ENCODE results near the gene GOLGA8K. TPM values are rescaled to one million over a fixed set of nuclear protein-coding genes. Genes with fewer than 3 reads are reported as not detected.
A peak's percentile ranks its signal among the peaks of the same experiment; 100 is the strongest.
"Not testable (repeated sequence)": the region's sequence is repeated elsewhere in the genome, so short reads cannot be mapped to it uniquely, and the experiment has no call there.

The GOLGA8K gene
- total and polyA plus RNA-seq, 12 donors, result 0.10 to 1.8 (median 0.42) TPM; not detected in 2

DNA sequence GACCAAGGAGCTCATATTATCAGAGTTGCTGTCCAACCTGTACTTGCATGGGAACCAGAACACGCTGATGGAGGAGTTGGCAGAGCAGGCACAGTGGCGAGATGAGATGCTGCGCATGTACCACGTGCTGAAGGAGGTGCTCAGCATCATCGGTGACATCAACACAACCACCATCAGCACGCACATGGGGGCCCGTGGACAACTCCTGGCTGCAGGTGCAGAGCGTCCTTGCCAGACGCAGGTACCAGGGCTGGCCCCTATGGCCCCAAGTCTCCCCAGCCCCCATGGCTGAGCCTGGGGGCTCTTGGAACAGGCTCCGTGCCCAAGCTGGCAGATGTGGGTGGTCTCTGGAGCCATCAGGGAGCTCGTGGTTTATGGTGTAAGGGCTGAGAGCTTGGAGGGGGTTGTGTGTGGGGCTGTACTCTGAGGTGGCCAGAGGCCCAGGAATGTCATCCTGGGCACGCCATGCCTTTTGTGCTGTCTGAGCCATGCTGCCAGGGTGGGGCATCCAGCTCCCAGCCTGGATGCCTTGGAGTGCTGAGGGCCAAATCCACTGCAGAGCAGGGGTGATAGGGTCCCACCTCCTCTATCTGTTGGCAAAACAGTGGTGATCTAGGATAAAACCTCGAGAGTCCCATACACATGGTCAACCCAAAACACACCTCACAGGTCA lies 17.1 kb downstream of the GOLGA8K start:
- H3K9me3 ChIP-seq (replicated peaks in 1 of 3); H3K27ac ChIP-seq; H3K27me3 ChIP-seq; intact Hi-C loops (cut with DNase I); H3K4me1 ChIP-seq (replicated peaks in 1 of 2); DNase-seq; H3K4me3 ChIP-seq; H3K36me3 ChIP-seq (replicated peaks in 1 of 2): not testable (repeated sequence)
- WGBS, 4 donors, result 81 to 96% (median 90%) methylated on average over 5 to 8 of the region's 13 CpGs

- intact Hi-C loops (cut with DNase I); H3K9me3 ChIP-seq (replicated peaks in 1 of 3); H3K36me3 ChIP-seq (replicated peaks in 1 of 2); H3K27ac ChIP-seq; H3K4me1 ChIP-seq (replicated peaks in 1 of 2); H3K27me3 ChIP-seq; DNase-seq; H3K4me3 ChIP-seq: not testable (repeated sequence)
- WGBS, 4 donors, result 82% methylated on average over 1 of the region's 2 CpGs; no CpG with 5 or more reads in 3 of the 4 donors
Observed at GRCh38 chr15:32374185-32374584, 28.9 kb downstream of the GOLGA8K start.

DNA sequence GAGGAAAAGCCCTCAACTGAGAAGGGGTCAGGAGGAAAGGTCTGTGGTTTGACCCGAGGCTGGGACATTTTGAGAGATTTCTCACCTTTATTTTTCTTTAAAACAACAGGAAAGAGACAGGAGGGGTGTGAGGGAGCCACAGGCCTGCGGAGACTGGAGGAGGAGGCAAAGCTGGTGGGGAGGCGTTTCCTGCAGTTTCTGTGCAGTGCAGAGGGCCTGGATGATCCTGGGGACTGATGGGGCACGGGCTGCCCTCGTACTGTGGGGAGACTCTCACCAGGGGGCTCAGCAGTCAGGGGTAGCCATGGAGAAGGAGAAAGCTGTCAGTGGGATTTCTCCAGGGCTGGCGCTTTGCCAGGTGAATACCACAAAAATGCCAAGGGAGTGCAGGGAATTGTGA lies 29.4 kb downstream of the GOLGA8K start:
- H3K4me3 ChIP-seq; H3K4me1 ChIP-seq (replicated peaks in 1 of 2); H3K27me3 ChIP-seq; H3K9me3 ChIP-seq (replicated peaks in 1 of 3); H3K27ac ChIP-seq; DNase-seq; H3K36me3 ChIP-seq (replicated peaks in 1 of 2); intact Hi-C loops (cut with DNase I): not testable (repeated sequence)
- 27% methylated on average over 1 of the region's 6 CpGs; no CpG with 5 or more reads in 3 of the 4 donors for WGBS, 4 donors

DNA sequence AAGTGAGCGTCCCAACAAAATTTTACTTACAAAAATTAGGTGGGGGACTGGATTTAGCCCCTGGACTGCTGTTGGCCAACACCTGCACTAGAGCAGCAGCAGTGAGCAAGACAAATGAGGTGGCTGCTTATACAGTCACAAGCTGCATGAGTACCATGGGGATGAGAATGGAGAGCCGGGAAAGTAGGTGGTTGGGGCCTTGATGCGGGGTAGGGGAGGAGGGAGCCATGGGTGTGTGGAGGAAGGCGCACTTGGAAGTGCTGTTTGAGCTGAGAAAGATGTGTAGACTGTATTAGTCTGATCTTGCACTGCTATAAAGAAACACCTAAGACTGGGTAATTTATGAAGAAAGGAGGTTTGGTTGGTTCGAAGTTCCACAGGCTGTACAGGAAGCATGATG lies 31.0 kb downstream of the GOLGA8K start:
- H3K9me3 ChIP-seq (replicated peaks in 1 of 3); H3K36me3 ChIP-seq (replicated peaks in 1 of 2); H3K4me3 ChIP-seq; intact Hi-C loops (cut with DNase I); H3K27me3 ChIP-seq; H3K4me1 ChIP-seq (replicated peaks in 1 of 2); H3K27ac ChIP-seq; DNase-seq: not testable (repeated sequence)
- WGBS, 4 donors, result 85 to 99% (median 96%) methylated on average over 3 of the region's 5 CpGs

GRCh38 chr15:32370526-32370925 lies 32.6 kb downstream of the GOLGA8K start:
- intact Hi-C loops (cut with DNase I); DNase-seq; H3K36me3 ChIP-seq (replicated peaks in 1 of 2); H3K4me1 ChIP-seq (replicated peaks in 1 of 2); H3K4me3 ChIP-seq; H3K27me3 ChIP-seq; H3K9me3 ChIP-seq (replicated peaks in 1 of 3); H3K27ac ChIP-seq: not testable (repeated sequence)
- WGBS, 4 donors, result no CpG with 5 or more reads among the region's 9 CpGs

DNA sequence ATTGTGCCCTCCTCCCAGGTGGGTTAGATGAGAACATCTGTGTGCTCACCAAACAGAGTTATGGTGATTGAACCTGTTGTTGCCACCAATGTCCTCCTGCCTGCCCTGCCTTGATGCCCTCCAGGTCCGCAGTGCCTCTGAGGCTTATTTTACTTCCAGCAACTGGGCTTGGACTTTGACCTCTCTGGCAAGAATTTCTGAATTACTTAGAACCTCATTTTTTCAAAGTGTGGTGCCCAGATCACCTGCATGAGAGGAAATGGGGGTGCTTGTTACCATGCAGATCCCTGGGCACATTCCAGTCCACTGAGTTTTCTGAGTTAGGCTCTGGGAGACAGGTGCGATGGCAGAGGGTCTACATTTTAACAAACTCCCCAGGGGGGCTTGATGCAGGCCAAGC lies 33.0 kb downstream of the GOLGA8K start:
- H3K4me1 ChIP-seq (replicated peaks in 1 of 2); H3K36me3 ChIP-seq (replicated peaks in 1 of 2); H3K27me3 ChIP-seq; H3K9me3 ChIP-seq (replicated peaks in 1 of 3); H3K4me3 ChIP-seq; DNase-seq; H3K27ac ChIP-seq; intact Hi-C loops (cut with DNase I): not testable (repeated sequence)
- no CpG with 5 or more reads among the region's 2 CpGs for WGBS, 4 donors

DNA sequence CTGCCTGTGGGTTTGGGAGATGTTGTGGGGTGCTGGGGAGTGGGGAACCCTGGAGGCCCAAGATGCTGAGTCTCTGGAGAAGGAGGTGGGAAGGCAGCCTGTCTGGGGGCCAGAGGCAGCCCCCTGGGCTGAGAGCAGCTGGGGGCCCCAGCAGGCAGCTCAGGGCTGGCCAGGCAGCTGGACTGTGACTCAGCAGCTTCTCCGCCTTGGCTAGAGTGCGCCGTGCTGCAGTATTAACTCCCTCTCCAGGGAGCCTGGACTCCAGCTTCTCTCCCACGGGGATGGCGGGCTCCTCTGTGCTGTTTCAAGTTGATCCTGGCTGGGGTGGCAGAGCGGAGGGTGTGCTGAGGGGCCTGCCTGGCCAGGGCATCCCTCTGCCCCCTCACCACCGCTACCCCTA lies 36.6 kb downstream of the GOLGA8K start:
- H3K27me3 ChIP-seq; H3K4me3 ChIP-seq; H3K36me3 ChIP-seq (replicated peaks in 1 of 2); H3K27ac ChIP-seq; H3K4me1 ChIP-seq (replicated peaks in 1 of 2); intact Hi-C loops (cut with DNase I); DNase-seq; H3K9me3 ChIP-seq (replicated peaks in 1 of 3): not testable (repeated sequence)
- no CpG with 5 or more reads among the region's 7 CpGs for WGBS, 4 donors

DNA sequence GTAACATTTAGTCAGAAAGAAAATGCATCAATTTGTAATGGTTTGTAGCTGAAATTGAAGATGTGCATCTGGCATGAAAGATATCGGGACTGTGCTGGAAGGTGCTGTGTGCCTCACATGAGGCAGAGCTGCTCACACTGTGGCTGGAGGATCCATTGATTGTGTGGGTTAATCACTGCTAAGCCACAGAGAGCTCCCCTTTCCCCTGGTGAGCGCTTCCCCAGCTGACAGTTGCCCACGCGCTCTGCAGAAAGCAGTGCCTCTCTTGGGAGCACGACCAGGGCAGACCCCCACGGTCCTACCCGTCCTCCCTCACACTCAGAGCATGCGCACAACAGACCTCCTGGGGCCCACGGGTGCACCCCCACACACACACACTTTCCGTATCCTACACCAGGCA lies 37.1 kb downstream of the GOLGA8K start:
- H3K36me3 ChIP-seq (replicated peaks in 1 of 2); H3K4me1 ChIP-seq (replicated peaks in 1 of 2); intact Hi-C loops (cut with DNase I); DNase-seq; H3K9me3 ChIP-seq (replicated peaks in 1 of 3); H3K27ac ChIP-seq; H3K27me3 ChIP-seq; H3K4me3 ChIP-seq: not testable (repeated sequence)
- no CpG with 5 or more reads among the region's 10 CpGs for WGBS, 4 donors

- H3K9me3 ChIP-seq (replicated peaks in 1 of 3); H3K27ac ChIP-seq; H3K27me3 ChIP-seq; intact Hi-C loops (cut with DNase I); H3K4me3 ChIP-seq; H3K4me1 ChIP-seq (replicated peaks in 1 of 2); H3K36me3 ChIP-seq (replicated peaks in 1 of 2): not testable (repeated sequence)
- DNase-seq, result peak in 5 of 7 donors; percentile 10 to 55 (median 23)
- 6% methylated on average over 3 of the region's 16 CpGs; no CpG with 5 or more reads in 3 of the 4 donors for WGBS, 4 donors
Observed at GRCh38 chr15:32364944-32365343, 38.1 kb downstream of the GOLGA8K start.

DNA sequence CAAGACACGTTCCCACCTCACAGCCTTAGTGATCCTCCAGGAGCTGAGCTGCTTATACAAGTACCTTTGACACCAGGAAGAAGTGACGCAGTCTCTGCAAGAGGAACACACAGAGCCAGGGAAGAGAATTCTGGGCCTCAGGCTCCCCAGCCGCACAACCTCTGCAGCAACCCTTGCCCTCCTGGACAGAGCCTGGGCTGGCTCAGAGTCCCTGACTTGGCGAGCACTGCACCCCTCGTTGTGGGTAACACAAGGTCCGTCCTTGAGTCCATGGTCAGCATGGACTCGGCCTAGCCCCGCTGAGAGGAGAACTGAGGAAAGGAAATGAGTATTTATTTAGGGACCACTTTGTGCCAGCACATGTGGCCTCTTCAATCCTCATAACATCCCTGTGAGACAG lies 39.6 kb downstream of the GOLGA8K start:
- intact Hi-C loops (cut with DNase I); H3K27ac ChIP-seq; H3K4me1 ChIP-seq (replicated peaks in 1 of 2); H3K4me3 ChIP-seq; H3K9me3 ChIP-seq (replicated peaks in 1 of 3); H3K27me3 ChIP-seq; DNase-seq; H3K36me3 ChIP-seq (replicated peaks in 1 of 2): not testable (repeated sequence)
- 63 to 79% methylated on average over 4 to 5 of the region's 8 CpGs; no CpG with 5 or more reads in 2 of the 4 donors for WGBS, 4 donors

DNA sequence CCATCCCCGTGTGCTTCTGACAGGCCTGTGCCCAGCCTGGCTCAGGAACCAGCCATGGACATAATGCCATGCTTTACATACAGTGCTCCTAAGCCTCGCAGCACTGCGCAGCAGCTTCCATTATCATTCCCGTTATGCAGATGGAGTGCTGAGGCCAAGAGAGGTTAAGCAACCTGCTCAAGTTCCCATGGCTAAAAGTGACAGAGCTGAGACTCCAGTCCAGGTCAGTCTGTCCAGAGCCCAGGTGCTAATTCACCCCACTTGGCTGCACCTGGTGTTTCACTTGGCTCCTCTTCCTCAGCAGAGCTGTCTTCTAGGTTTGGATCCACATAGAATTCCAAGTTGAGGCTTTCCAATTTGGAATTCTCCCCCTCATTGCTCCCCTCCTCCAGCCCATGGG lies 41.4 kb downstream of the GOLGA8K start:
- intact Hi-C loops (cut with DNase I); H3K27ac ChIP-seq; H3K4me3 ChIP-seq; DNase-seq; H3K4me1 ChIP-seq (replicated peaks in 1 of 2); H3K9me3 ChIP-seq (replicated peaks in 1 of 3); H3K36me3 ChIP-seq (replicated peaks in 1 of 2); H3K27me3 ChIP-seq: not testable (repeated sequence)
- 66 to 88% methylated on average over 3 of the region's 4 CpGs; no CpG with 5 or more reads in 2 of the 4 donors for WGBS, 4 donors
